WTC11 (cell line): ENCODE measurements around the gene SNPH. TPM values are rescaled to one million over a fixed set of nuclear protein-coding genes. Genes with fewer than 3 reads are reported as not detected.

Source experiments
- ATAC-seq: fragments of 200-7000 bp; cut with Tn5 transposase; 2 replicates; pipeline ENCODE4 v1.10.0; 2021; ENCODE audit warnings: mild to moderate bottlenecking, moderate library complexity
- CTCF ChIA-PET: fragments of 300-600 bp; sonication (Branson Sonifier 250); formaldehyde crosslinking; loops from one replicate; lab custom pipeline; 2021; ENCODE audit warnings: antibody characterized with exemption; lab: Charles Lee
- POLR2A ChIA-PET: fragments of 350-600 bp; sonication (Branson Sonifier 250); formaldehyde crosslinking; loops from one replicate; lab custom pipeline; 2021; ENCODE audit warnings: antibody characterized with exemption; lab: Charles Lee
- DNase-seq: peaks from one replicate; pipeline ENCODE4 v3.0.0; 2021; ENCODE audit warnings: low spot score
- H3K27ac Mint-ChIP-seq: 2 replicates; pipeline ENCODE4 v1.8.0; 2021; ENCODE audit warnings: mixed read lengths
- H3K27me3 Mint-ChIP-seq: 2 replicates; pipeline ENCODE4 v1.8.0; 2021; ENCODE audit warnings: low read depth, mild to moderate bottlenecking, moderate library complexity, mixed read lengths
- H3K36me3 Mint-ChIP-seq: 2 replicates; pipeline ENCODE4 v1.8.0; 2021; ENCODE audit warnings: mixed read lengths
- H3K4me1 Mint-ChIP-seq: 2 replicates; pipeline ENCODE4 v1.8.0; 2022; ENCODE audit warnings: mixed read lengths
- H3K4me3 Mint-ChIP-seq: 2 replicates; pipeline ENCODE4 v1.8.0; 2021; ENCODE audit warnings: mild to moderate bottlenecking, moderate library complexity, mixed read lengths
- H3K9me3 Mint-ChIP-seq: 2 replicates; pipeline ENCODE4 v1.8.0; 2021; ENCODE audit warnings: mixed read lengths
- CBFB ChIP-seq: sonication (generic); formaldehyde crosslinking; IDR thresholded peaks from 2 replicates; pipeline ENCODE4 v1.8.1; 2022; ENCODE audit warnings: mild to moderate bottlenecking, low read depth, missing genetic modification reagents
- CREB1 ChIP-seq: sonication (generic); formaldehyde crosslinking; IDR thresholded peaks from 2 replicates; pipeline ENCODE4 v1.8.0; 2023; ENCODE audit warnings: mild to moderate bottlenecking, missing genetic modification reagents
- ETV6 ChIP-seq: sonication (generic); formaldehyde crosslinking; IDR thresholded peaks from 2 replicates; pipeline ENCODE4 v1.8.1; 2022; ENCODE audit warnings: mild to moderate bottlenecking, missing genetic modification reagents
- IRF2 ChIP-seq: sonication (generic); formaldehyde crosslinking; IDR thresholded peaks from 2 replicates; pipeline ENCODE4 v1.8.0; 2022; ENCODE audit warnings: low read depth, missing genetic modification reagents, borderline replicate concordance
- OVOL2 ChIP-seq: fragments of 250-450 bp; sonication (Bioruptor Pico); IDR thresholded peaks from 2 replicates; pipeline ENCODE4 v1.9.0; 2021; ENCODE audit warnings: mild to moderate bottlenecking, borderline replicate concordance
- PREB ChIP-seq: sonication (generic); formaldehyde crosslinking; IDR thresholded peaks from 2 replicates; pipeline ENCODE4 v1.8.1; 2022; ENCODE audit warnings: mild to moderate bottlenecking, missing genetic modification reagents, moderate library complexity, borderline replicate concordance
- SOX15 ChIP-seq: fragments of 250-450 bp; sonication (Bioruptor Pico); IDR thresholded peaks from 2 replicates; pipeline ENCODE4 v1.9.0; 2021; ENCODE audit warnings: mild to moderate bottlenecking
- TCF7 ChIP-seq: sonication (generic); formaldehyde crosslinking; IDR thresholded peaks from 2 replicates; pipeline ENCODE4 v1.8.0; 2022; ENCODE audit warnings: mild to moderate bottlenecking, low read depth, missing genetic modification reagents, moderate library complexity
- TEAD1 ChIP-seq: sonication (generic); formaldehyde crosslinking; IDR thresholded peaks from 2 replicates; pipeline ENCODE4 v1.8.0; 2022; ENCODE audit warnings: mild to moderate bottlenecking, missing genetic modification reagents
- USF1 ChIP-seq: sonication (generic); formaldehyde crosslinking; IDR thresholded peaks from 2 replicates; pipeline ENCODE4 v1.8.0; 2022; ENCODE audit warnings: mild to moderate bottlenecking, missing genetic modification reagents
- USF2 ChIP-seq: sonication (generic); formaldehyde crosslinking; IDR thresholded peaks from 2 replicates; pipeline ENCODE4 v1.8.1; 2023; ENCODE audit warnings: mild to moderate bottlenecking, missing genetic modification reagents, moderate library complexity
- total RNA-seq: library from RNA; stranded (reverse); gene quantifications from 3 replicates; pipeline ENCODE4 v1.2.3, GENCODE V29; 2021
- TF ChIP-seq, protein P1 (sequence below): fragments of 250-450 bp; sonication (Bioruptor Pico); IDR thresholded peaks from 2 replicates; pipeline ENCODE4 v1.9.0; 2021; ENCODE audit warnings: moderate library complexity, mild to moderate bottlenecking, inconsistent platforms, borderline replicate concordance
- TF ChIP-seq, protein P2 (sequence below): sonication (generic); formaldehyde crosslinking; IDR thresholded peaks from 2 replicates; pipeline ENCODE4 v1.8.0; 2023; ENCODE audit warnings: missing genetic modification reagents, mild to moderate bottlenecking, borderline replicate concordance
- TF ChIP-seq, protein P3 (sequence below): sonication (generic); formaldehyde crosslinking; IDR thresholded peaks from 2 replicates; pipeline ENCODE4 v1.8.0; 2022; ENCODE audit warnings: missing genetic modification reagents
- TF ChIP-seq, protein P4 (sequence below): sonication (generic); formaldehyde crosslinking; IDR thresholded peaks from 2 replicates; pipeline ENCODE4 v1.8.0; 2022; ENCODE audit warnings: mild to moderate bottlenecking, missing genetic modification reagents
- TF ChIP-seq, protein P5 (sequence below): sonication (generic); formaldehyde crosslinking; IDR thresholded peaks from 2 replicates; pipeline ENCODE4 v1.8.1; 2022; ENCODE audit warnings: mild to moderate bottlenecking, moderate library complexity, missing genetic modification reagents

Gene SNPH
- total RNA-seq, 1 experiment from 2014 or later = 3.5 TPM

DNA sequence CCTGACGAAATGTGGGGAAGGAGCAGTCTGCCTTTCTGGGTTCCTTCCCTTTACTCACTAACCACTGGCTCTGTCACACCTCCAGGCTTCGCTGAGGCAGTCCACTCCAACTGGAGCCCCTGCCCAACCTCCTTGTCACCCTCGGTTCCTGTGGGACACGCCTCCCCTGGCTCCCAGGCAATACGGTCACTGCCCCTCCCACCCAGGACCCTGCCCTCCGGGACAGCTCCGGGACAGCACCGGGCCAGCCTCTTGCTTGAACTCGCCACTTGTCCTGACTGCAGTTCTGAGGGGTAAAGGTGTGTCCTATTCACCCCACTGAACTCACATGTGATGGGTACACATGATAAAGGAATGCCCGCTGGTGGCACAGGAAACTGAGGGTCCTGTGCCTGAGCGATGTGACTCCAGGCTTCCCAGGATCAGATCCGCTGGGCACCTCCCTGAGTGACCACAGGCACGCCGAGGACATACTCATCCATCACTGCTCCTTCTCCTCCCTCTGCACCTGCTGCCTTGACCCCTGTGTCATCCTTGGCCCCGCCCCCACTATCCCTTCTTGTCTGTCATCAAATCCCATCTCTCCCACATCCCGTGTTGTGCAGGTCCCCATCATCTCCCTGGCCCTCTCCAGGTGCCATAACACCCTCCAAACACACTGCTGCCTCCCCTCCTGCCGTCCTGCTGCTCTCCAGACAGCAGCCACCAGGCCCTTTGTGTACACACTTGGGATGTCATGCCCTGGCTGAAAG is 55.0 kb downstream of the SNPH start:
- no peaks in the 10 kb centered on the region for H3K9me3 Mint-ChIP-seq
- TF ChIP-seq OVOL2 (no peak), SOX15 (CRISPR knock-in tag) (no peak), CBFB (no peak), ETV6 (CRISPR knock-in tag) (no peak), TEAD1 (CRISPR knock-in tag) (no peak), CREB1 (CRISPR knock-in tag) (no peak), PREB (CRISPR knock-in tag) (no peak), IRF2 (CRISPR knock-in tag) (no peak), USF1 (no peak), TCF7 (no peak), USF2 (no peak)
- TF ChIP-seq, protein P1, sequence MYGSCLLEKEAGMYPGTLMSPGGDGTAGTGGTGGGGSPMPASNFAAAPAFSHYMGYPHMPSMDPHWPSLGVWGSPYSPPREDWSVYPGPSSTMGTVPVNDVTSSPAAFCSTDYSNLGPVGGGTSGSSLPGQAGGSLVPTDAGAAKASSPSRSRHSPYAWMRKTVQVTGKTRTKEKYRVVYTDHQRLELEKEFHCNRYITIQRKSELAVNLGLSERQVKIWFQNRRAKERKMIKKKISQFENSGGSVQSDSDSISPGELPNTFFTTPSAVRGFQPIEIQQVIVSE (CRISPR knock-in tag) = no peak
- TF ChIP-seq, protein P2, sequence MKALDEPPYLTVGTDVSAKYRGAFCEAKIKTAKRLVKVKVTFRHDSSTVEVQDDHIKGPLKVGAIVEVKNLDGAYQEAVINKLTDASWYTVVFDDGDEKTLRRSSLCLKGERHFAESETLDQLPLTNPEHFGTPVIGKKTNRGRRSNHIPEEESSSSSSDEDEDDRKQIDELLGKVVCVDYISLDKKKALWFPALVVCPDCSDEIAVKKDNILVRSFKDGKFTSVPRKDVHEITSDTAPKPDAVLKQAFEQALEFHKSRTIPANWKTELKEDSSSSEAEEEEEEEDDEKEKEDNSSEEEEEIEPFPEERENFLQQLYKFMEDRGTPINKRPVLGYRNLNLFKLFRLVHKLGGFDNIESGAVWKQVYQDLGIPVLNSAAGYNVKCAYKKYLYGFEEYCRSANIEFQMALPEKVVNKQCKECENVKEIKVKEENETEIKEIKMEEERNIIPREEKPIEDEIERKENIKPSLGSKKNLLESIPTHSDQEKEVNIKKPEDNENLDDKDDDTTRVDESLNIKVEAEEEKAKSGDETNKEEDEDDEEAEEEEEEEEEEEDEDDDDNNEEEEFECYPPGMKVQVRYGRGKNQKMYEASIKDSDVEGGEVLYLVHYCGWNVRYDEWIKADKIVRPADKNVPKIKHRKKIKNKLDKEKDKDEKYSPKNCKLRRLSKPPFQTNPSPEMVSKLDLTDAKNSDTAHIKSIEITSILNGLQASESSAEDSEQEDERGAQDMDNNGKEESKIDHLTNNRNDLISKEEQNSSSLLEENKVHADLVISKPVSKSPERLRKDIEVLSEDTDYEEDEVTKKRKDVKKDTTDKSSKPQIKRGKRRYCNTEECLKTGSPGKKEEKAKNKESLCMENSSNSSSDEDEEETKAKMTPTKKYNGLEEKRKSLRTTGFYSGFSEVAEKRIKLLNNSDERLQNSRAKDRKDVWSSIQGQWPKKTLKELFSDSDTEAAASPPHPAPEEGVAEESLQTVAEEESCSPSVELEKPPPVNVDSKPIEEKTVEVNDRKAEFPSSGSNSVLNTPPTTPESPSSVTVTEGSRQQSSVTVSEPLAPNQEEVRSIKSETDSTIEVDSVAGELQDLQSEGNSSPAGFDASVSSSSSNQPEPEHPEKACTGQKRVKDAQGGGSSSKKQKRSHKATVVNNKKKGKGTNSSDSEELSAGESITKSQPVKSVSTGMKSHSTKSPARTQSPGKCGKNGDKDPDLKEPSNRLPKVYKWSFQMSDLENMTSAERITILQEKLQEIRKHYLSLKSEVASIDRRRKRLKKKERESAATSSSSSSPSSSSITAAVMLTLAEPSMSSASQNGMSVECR (CRISPR knock-in tag) = no peak
- TF ChIP-seq, protein P3, sequence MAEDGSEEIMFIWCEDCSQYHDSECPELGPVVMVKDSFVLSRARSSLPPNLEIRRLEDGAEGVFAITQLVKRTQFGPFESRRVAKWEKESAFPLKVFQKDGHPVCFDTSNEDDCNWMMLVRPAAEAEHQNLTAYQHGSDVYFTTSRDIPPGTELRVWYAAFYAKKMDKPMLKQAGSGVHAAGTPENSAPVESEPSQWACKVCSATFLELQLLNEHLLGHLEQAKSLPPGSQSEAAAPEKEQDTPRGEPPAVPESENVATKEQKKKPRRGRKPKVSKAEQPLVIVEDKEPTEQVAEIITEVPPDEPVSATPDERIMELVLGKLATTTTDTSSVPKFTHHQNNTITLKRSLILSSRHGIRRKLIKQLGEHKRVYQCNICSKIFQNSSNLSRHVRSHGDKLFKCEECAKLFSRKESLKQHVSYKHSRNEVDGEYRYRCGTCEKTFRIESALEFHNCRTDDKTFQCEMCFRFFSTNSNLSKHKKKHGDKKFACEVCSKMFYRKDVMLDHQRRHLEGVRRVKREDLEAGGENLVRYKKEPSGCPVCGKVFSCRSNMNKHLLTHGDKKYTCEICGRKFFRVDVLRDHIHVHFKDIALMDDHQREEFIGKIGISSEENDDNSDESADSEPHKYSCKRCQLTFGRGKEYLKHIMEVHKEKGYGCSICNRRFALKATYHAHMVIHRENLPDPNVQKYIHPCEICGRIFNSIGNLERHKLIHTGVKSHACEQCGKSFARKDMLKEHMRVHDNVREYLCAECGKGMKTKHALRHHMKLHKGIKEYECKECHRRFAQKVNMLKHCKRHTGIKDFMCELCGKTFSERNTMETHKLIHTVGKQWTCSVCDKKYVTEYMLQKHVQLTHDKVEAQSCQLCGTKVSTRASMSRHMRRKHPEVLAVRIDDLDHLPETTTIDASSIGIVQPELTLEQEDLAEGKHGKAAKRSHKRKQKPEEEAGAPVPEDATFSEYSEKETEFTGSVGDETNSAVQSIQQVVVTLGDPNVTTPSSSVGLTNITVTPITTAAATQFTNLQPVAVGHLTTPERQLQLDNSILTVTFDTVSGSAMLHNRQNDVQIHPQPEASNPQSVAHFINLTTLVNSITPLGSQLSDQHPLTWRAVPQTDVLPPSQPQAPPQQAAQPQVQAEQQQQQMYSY (CRISPR knock-in tag) = no peak
- TF ChIP-seq, protein P4, sequence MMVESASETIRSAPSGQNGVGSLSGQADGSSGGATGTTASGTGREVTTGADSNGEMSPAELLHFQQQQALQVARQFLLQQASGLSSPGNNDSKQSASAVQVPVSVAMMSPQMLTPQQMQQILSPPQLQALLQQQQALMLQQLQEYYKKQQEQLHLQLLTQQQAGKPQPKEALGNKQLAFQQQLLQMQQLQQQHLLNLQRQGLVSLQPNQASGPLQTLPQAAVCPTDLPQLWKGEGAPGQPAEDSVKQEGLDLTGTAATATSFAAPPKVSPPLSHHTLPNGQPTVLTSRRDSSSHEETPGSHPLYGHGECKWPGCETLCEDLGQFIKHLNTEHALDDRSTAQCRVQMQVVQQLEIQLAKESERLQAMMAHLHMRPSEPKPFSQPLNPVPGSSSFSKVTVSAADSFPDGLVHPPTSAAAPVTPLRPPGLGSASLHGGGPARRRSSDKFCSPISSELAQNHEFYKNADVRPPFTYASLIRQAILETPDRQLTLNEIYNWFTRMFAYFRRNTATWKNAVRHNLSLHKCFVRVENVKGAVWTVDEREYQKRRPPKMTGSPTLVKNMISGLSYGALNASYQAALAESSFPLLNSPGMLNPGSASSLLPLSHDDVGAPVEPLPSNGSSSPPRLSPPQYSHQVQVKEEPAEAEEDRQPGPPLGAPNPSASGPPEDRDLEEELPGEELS (CRISPR knock-in tag) = no peak
- TF ChIP-seq, protein P5, sequence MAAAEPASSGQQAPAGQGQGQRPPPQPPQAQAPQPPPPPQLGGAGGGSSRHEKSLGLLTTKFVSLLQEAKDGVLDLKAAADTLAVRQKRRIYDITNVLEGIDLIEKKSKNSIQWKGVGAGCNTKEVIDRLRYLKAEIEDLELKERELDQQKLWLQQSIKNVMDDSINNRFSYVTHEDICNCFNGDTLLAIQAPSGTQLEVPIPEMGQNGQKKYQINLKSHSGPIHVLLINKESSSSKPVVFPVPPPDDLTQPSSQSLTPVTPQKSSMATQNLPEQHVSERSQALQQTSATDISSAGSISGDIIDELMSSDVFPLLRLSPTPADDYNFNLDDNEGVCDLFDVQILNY = no peak
- DNase-seq (no peak), ATAC-seq (no peak)
- H3K27me3 Mint-ChIP-seq = peaks cover 32% of the 10 kb centered on the region
- no peaks in the 10 kb centered on the region for H3K36me3 Mint-ChIP-seq
- no peak overlapping the region for H3K27ac Mint-ChIP-seq
- CTCF ChIA-PET = interaction anchor here (0.9 to 2.7 kb wide), 3 partner anchors 8 to 20 kb away, joined by 3 to 33 read pairs (median 3); no protein-coding TSS in a partner anchor
- H3K4me3 Mint-ChIP-seq = no peak overlapping the region
- POLR2A ChIA-PET = no interaction called here
- no peaks in the 10 kb centered on the region for H3K4me1 Mint-ChIP-seq
